Measurements from ENCODE around the gene AGBL1. TPM values are rescaled to one million over a fixed set of nuclear protein-coding genes. Genes with fewer than 3 reads are reported as not detected.

AGBL1 gene
- total and polyA plus RNA-seq, 2 donors (not counting 1 experiment from before 2014, with no cell fraction given) = not detected

GRCh38 chr15:86229306-86229705 lies 149.6 kb downstream of the AGBL1 start:
- Histone ChIP-seq H3K9ac (ENCODE audit: low read length) (no peak overlapping the region), H3K4me2 (replicated peaks; ENCODE audit: low read depth, low read length, poor library complexity, severe bottlenecking) (no peak overlapping the region), H3K36me3 (replicated peaks in 1 of 2; ENCODE audit: control extremely low read depth in 1 of 2, control insufficient read depth in 1 of 2, extremely low read depth in 1 of 2, insufficient read depth in 2 of 2, low read length in 1 of 2) (no peaks in the 10 kb centered on the region), H3K27ac (ENCODE audit: low read length in 2 of 2) (no peak overlapping the region), H4K20me1 (ENCODE audit: control insufficient read depth, insufficient read depth, low read length, poor library complexity, severe bottlenecking) (no peaks in the 10 kb centered on the region), H3K4me3 (ENCODE audit: control extremely low read depth in 1 of 5, extremely low read depth in 1 of 5, insufficient read depth in 1 of 5, low read depth in 2 of 5, low read length in 4 of 5) (no peak overlapping the region), H3K9me3 (ENCODE audit: control extremely low read depth in 1 of 3, control insufficient read depth in 2 of 3, insufficient read depth in 1 of 3, low read length in 2 of 3) (no peaks in the 10 kb centered on the region), H3K79me2 (ENCODE audit: control insufficient read depth, insufficient read depth, low read length) (no peaks in the 10 kb centered on the region), H3K27me3 (replicated peaks in 1 of 4; ENCODE audit: control extremely low read depth in 1 of 4, control insufficient read depth in 3 of 4, insufficient read depth in 4 of 4, low read length in 3 of 4) (peaks cover 0 to 18% (median 5%) of the 10 kb centered on the region in 4 experiments), H3K4me1 (ENCODE audit: control insufficient read depth in 2 of 2, insufficient read depth in 2 of 2, low read length in 2 of 2) (no peaks in the 10 kb centered on the region), H2AFZ (ENCODE audit: insufficient read depth, low read depth, low read length, poor library complexity, severe bottlenecking) (no peak overlapping the region)
- Mint-ChIP-seq H3K4me3 (no peak overlapping the region), H3K9me3 (ENCODE audit: insufficient read depth) (no peaks in the 10 kb centered on the region), H3K27me3 (peaks cover 21% of the 10 kb centered on the region), H3K4me1 (no peaks in the 10 kb centered on the region), H3K27ac (no peak overlapping the region)
- TF ChIP-seq EZH2 (IDR thresholded peaks at IDR 0.05; ENCODE audit: borderline replicate concordance, insufficient read depth, low read depth, low read length, poor library complexity, severe bottlenecking) = no peak
- no peak for TF ChIP-seq CTCF (IDR thresholded peaks at IDR 0.05)
- ATAC-seq (ENCODE audit: low read depth) = no peak
- POLR2A ChIA-PET = no interaction called here
- CTCF ChIA-PET = no interaction called here
- WGBS (ENCODE audit: insufficient coverage) = 61% methylated on average over 2 of the region's 2 CpGs
- no peak for DNase-seq
- intact Hi-C loops (cut with micrococcal nuclease) = no loop called here

- ChIA-PET POLR2A (no interaction called here), CTCF (no interaction called here)
- Mint-ChIP-seq H3K27ac (no peak overlapping the region), H3K4me1 (no peaks in the 10 kb centered on the region), H3K4me3 (no peak overlapping the region), H3K27me3 (peaks cover 21% of the 10 kb centered on the region), H3K9me3 (ENCODE audit: insufficient read depth) (no peaks in the 10 kb centered on the region)
- peaks cover 0 to 18% (median 5%) of the 10 kb centered on the region in 4 experiments for H3K27me3 ChIP-seq (replicated peaks in 1 of 4; ENCODE audit: control extremely low read depth in 1 of 4, control insufficient read depth in 3 of 4, insufficient read depth in 4 of 4, low read length in 3 of 4)
- no peaks in the 10 kb centered on the region for H3K4me1 ChIP-seq (ENCODE audit: control insufficient read depth in 2 of 2, insufficient read depth in 2 of 2, low read length in 2 of 2)
- H3K36me3 ChIP-seq (replicated peaks in 1 of 2; ENCODE audit: control extremely low read depth in 1 of 2, control insufficient read depth in 1 of 2, extremely low read depth in 1 of 2, insufficient read depth in 2 of 2, low read length in 1 of 2) = no peaks in the 10 kb centered on the region
- H3K27ac ChIP-seq (ENCODE audit: low read length in 2 of 2) = no peak overlapping the region
- intact Hi-C loops (cut with micrococcal nuclease) = no loop called here
- ATAC-seq (ENCODE audit: low read depth) (no peak), DNase-seq (no peak)
- WGBS (ENCODE audit: insufficient coverage) = 4% methylated on average over 5 of the region's 6 CpGs
- no peaks in the 10 kb centered on the region for H3K79me2 ChIP-seq (ENCODE audit: control insufficient read depth, insufficient read depth, low read length)
- H3K4me2 ChIP-seq (replicated peaks; ENCODE audit: low read depth, low read length, poor library complexity, severe bottlenecking) = no peak overlapping the region
- TF ChIP-seq EZH2 (IDR thresholded peaks at IDR 0.05; ENCODE audit: borderline replicate concordance, insufficient read depth, low read depth, low read length, poor library complexity, severe bottlenecking) = no peak
- TF ChIP-seq CTCF (IDR thresholded peaks at IDR 0.05) = no peak
- H4K20me1 ChIP-seq (ENCODE audit: control insufficient read depth, insufficient read depth, low read length, poor library complexity, severe bottlenecking) = no peaks in the 10 kb centered on the region
- peak overlapping the region; percentile 4 for H2AFZ ChIP-seq (ENCODE audit: insufficient read depth, low read depth, low read length, poor library complexity, severe bottlenecking)
- H3K9ac ChIP-seq (ENCODE audit: low read length) = no peak overlapping the region
- no peak overlapping the region for H3K4me3 ChIP-seq (ENCODE audit: control extremely low read depth in 1 of 5, extremely low read depth in 1 of 5, insufficient read depth in 1 of 5, low read depth in 2 of 5, low read length in 4 of 5)
- H3K9me3 ChIP-seq (ENCODE audit: control extremely low read depth in 1 of 3, control insufficient read depth in 2 of 3, insufficient read depth in 1 of 3, low read length in 2 of 3) = no peaks in the 10 kb centered on the region
These were observed 150.3 kb downstream of the AGBL1 start for GRCh38 chr15:86229936-86230335.

All from B cell (primary cell).